ENCODE measurements around the gene KSR1. TPM values are rescaled to one million over a fixed set of nuclear protein-coding genes. Genes with fewer than 3 reads are reported as not detected.

KSR1 gene
- total and polyA plus RNA-seq, 10 of the 15 experiments (the other 5 are each of a cell fraction or from before 2014, with no cell fraction given), result 0.97 to 66.6 (median 22.9) TPM

DNA sequence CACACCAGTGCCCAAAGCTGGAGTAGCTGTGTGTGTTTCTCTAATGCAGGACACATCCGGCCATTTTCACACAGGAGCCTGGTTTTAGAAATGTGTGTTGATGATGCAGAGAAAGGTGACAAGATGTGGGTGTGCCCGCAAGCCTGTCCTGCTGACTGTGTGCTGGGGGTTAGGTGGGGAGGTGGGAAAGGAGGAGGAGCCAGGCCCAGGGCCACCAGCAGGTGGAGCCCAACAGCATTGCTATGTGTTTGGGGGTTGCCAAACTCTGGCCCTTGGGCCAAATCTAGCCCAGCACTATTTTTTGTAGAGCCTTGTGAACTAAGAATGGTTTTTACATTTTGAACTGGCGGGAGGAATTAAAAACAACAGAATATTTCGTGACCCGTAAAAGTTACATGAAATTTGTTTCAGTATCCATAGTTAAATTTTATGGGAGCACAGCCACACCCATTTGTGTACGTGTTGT is 113.0 kb downstream of the KSR1 start (continued):
- no peak; the same call in 1 of the 2 replicates for TF ChIP-seq RUNX3 (IDR thresholded peaks at IDR 0.05; ENCODE audit: low read length)

- Histone ChIP-seq H3K36me3 (ENCODE audit: control insufficient read depth in 2 of 2, insufficient read depth in 2 of 2, low read length in 1 of 2) (peaks cover 0 to 14% of the 10 kb centered on the region in 2 experiments; a peak in 3 of 4 replicates), H3K4me2 (ENCODE audit: control insufficient read depth, insufficient read depth) (no peak overlapping the region)
- TF ChIP-seq BMI1 (IDR thresholded peaks at IDR 0.05; ENCODE audit: borderline replicate concordance), result no peak
- no peak for TF ChIP-seq TCF12 (IDR thresholded peaks at IDR 0.05; ENCODE audit: low read depth, low read length)
- TF ChIP-seq ZNF274 (IDR thresholded peaks at IDR 0.05; ENCODE audit: insufficient read depth, insufficient read length), result no peak
- TF ChIP-seq SMAD1 (IDR thresholded peaks at IDR 0.05; ENCODE audit: low read depth, partially characterized antibody), result no peak
- no peak for TF ChIP-seq MXI1 (IDR thresholded peaks at IDR 0.05; ENCODE audit: low read depth, low read length)
- TF ChIP-seq ZNF24 (IDR thresholded peaks at IDR 0.05), result no peak
- no peak for TF ChIP-seq TBL1XR1 (IDR thresholded peaks at IDR 0.05; ENCODE audit: low read depth, low read length)
- TF ChIP-seq, protein P1, sequence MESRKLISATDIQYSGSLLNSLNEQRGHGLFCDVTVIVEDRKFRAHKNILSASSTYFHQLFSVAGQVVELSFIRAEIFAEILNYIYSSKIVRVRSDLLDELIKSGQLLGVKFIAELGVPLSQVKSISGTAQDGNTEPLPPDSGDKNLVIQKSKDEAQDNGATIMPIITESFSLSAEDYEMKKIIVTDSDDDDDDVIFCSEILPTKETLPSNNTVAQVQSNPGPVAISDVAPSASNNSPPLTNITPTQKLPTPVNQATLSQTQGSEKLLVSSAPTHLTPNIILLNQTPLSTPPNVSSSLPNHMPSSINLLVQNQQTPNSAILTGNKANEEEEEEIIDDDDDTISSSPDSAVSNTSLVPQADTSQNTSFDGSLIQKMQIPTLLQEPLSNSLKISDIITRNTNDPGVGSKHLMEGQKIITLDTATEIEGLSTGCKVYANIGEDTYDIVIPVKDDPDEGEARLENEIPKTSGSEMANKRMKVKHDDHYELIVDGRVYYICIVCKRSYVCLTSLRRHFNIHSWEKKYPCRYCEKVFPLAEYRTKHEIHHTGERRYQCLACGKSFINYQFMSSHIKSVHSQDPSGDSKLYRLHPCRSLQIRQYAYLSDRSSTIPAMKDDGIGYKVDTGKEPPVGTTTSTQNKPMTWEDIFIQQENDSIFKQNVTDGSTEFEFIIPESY (IDR thresholded peaks at IDR 0.05), result no peak
- no peak for TF ChIP-seq IRF3 (IDR thresholded peaks at IDR 0.05)
- TF ChIP-seq, protein P2, sequence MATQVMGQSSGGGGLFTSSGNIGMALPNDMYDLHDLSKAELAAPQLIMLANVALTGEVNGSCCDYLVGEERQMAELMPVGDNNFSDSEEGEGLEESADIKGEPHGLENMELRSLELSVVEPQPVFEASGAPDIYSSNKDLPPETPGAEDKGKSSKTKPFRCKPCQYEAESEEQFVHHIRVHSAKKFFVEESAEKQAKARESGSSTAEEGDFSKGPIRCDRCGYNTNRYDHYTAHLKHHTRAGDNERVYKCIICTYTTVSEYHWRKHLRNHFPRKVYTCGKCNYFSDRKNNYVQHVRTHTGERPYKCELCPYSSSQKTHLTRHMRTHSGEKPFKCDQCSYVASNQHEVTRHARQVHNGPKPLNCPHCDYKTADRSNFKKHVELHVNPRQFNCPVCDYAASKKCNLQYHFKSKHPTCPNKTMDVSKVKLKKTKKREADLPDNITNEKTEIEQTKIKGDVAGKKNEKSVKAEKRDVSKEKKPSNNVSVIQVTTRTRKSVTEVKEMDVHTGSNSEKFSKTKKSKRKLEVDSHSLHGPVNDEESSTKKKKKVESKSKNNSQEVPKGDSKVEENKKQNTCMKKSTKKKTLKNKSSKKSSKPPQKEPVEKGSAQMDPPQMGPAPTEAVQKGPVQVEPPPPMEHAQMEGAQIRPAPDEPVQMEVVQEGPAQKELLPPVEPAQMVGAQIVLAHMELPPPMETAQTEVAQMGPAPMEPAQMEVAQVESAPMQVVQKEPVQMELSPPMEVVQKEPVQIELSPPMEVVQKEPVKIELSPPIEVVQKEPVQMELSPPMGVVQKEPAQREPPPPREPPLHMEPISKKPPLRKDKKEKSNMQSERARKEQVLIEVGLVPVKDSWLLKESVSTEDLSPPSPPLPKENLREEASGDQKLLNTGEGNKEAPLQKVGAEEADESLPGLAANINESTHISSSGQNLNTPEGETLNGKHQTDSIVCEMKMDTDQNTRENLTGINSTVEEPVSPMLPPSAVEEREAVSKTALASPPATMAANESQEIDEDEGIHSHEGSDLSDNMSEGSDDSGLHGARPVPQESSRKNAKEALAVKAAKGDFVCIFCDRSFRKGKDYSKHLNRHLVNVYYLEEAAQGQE (IDR thresholded peaks at IDR 0.05; ENCODE audit: low read depth, low read length), result no peak
These were observed 113.8 kb downstream of the KSR1 start for GRCh38 chr17:27569884-27570577.

More at GRCh38 chr17:27569884-27570577, 113.8 kb downstream of the KSR1 start:
- DNase-seq (ENCODE audit: low read depth, low spot score) (no peak), ATAC-seq (no peak), FAIRE-seq (no peak)
- ChIA-PET CTCF (interaction anchor here (0.7 to 4.6 kb wide), 11 partner anchors 9 to 114 kb away, joined by 3 to 53 read pairs (median 4); partner anchors contain the start of gene KSR1), SMC1A (ENCODE audit: uncharacterized antibody, unreplicated experiment) (interaction anchor here (0.9 to 2.3 kb wide), 3 partner anchors 24 to 160 kb away, joined by 3 to 12 read pairs (median 3); no protein-coding TSS in a partner anchor), RAD21 (ENCODE audit: unreplicated experiment) (interaction anchor here (1.2 to 3.6 kb wide), 5 partner anchors 9 to 110 kb away, joined by 4 to 25 read pairs (median 6); no protein-coding TSS in a partner anchor), POLR2A (no interaction called here)
- 96% methylated on average over 7 of the region's 7 CpGs for WGBS (ENCODE audit: insufficient coverage, insufficient replicate concordance, low lambda C conversion rate, missing lambda C conversion rate)
- Histone ChIP-seq H3K79me2 (ENCODE audit: control insufficient read depth, insufficient read depth, low read length) (no peaks in the 10 kb centered on the region; the same call in 1 of the 2 replicates), H2AFZ (ENCODE audit: control insufficient read depth, low read depth, low read length) (no peak overlapping the region), H3K9me3 (replicated peaks; ENCODE audit: control insufficient read depth, insufficient read depth, low read length) (no peaks in the 10 kb centered on the region), H3K27me3 (replicated peaks in 1 of 2; ENCODE audit: control insufficient read depth in 2 of 2, insufficient read depth in 2 of 2, low read length in 1 of 2) (no peaks in the 10 kb centered on the region), H3K4me1 (ENCODE audit: control insufficient read depth, insufficient read depth, low read length) (no peaks in the 10 kb centered on the region; the same call in 1 of the 2 replicates), H3K9ac (ENCODE audit: control insufficient read depth, insufficient read depth, low read length) (no peak overlapping the region), H3K27ac (ENCODE audit: control insufficient read depth, insufficient read depth) (no peak overlapping the region), H4K20me1 (ENCODE audit: control insufficient read depth, insufficient read depth) (no peaks in the 10 kb centered on the region; the same call in 1 of the 2 replicates), H3K4me3 (no peak overlapping the region)
- no TSS peak for BruUV-seq (replicated peaks)
- in situ Hi-C loops (cut with MboI), result no loop called here
- intact Hi-C loops (cut with micrococcal nuclease; ENCODE audit: unreplicated experiment), result no loop called here

All from GM12878 (cell line).